Endometrial microvascular endothelial cells (primary cell): ENCODE results near the gene IRAK3. TPM values are rescaled to one million over a fixed set of nuclear protein-coding genes. Genes with fewer than 3 reads are reported as not detected.
"Not testable (repeated sequence)": the region's sequence is repeated elsewhere in the genome, so short reads cannot be mapped to it uniquely, and the experiment has no call there.

Experiments
- in situ Hi-C: cut with HindIII; loops from 2 replicates; pipeline ENCODE4 v1.10.0; 2017; ENCODE audit warnings: low sequenced_read_pairs, low pct_unique_long_range_greater_than_20kb; ENCODE audit errors: inconsistent ontology term
- total RNA-seq: library from RNA; depleted of rRNA; stranded (reverse); fragments of >200 nt; gene quantifications from one replicate; pipeline ENCODE4 v1.2.3, GENCODE V29; 2015; ENCODE audit errors: inconsistent ontology term

IRAK3 gene
- total RNA-seq, 1 donor from 2014 or later: 7.7 TPM

DNA sequence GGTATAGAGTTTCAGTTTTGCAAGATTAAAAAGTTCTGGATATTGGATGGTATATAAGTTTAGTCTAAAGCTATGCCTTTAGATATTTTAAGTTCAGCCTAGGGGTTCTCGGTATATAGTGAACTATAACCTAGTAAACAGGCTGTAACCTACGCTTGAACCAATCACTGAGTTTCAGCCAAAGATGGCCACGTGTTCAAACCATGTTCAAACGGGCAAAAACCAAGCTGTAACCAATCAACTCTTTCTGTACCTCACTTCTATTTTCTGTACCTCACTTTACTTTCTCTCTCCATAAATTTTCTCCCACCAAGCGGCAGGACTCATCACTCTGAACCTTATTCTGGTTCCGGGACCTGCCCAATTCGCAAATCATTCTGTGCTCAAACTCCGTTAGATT lies 20.6 kb upstream of the IRAK3 start:
- in situ Hi-C loops: no loop called here

- in situ Hi-C loops: no loop called here
Observed at GRCh38 chr12:66169221-66170170, 19.5 kb upstream of the IRAK3 start, which contains the start of gene TMBIM4. TSS of gene TMBIM4 (minus strand) at chr12:66169996. CDS start at chr12:66169951, 45 bp downstream.

DNA sequence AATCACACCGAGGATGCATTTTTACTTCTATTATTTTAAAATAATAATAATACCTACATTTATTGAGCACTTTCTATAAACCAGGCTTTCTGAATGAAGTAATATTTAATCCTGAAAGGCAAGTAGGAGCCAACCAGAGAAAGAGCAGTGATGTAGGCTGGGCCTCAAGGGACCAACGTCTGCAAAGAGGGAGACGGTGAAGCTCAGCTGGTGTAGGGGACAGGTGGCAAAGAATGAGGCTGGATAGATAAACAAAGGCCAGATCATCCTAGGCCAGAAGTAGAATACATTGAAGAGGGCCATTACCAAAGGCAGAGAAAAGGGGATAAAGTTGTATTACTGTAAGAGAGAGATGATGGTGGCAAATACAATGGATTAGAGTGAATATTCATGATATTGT lies 18.4 kb upstream of the IRAK3 start:
- in situ Hi-C loops: no loop called here

GRCh38 chr12:66174391-66175325 lies 14.4 kb upstream of the IRAK3 start:
- in situ Hi-C loops: not testable (repeated sequence)

GRCh38 chr12:66176105-66176900 lies 12.7 kb upstream of the IRAK3 start:
- in situ Hi-C loops: no loop called here

GRCh38 chr12:66182956-66183355 lies 6.1 kb upstream of the IRAK3 start:
- in situ Hi-C loops: no loop called here

- in situ Hi-C loops: not testable (repeated sequence)
Observed at GRCh38 chr12:66184822-66185221, 4.2 kb upstream of the IRAK3 start.

- in situ Hi-C loops: no loop called here
Observed at GRCh38 chr12:66187036-66187435, 2.0 kb upstream of the IRAK3 start.

DNA sequence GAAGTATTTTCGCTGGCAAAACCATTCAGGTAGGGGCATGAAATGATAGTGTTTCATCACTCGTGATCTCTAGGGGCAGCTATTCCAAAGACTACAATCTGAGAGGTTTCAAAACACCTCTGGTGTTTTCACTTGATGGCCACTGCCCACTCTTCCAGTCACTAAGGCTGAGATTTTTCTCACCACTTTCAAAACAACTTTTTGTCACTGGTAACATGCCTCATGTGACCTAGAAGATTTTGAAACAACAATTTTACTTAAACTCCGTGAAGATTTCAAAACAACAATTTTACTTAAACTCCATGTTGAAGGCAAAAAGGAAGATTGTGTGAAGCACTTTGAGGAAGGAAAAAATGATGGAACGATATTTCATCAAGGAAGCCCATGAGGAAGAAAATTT lies 1.2 kb upstream of the IRAK3 start:
- in situ Hi-C loops: no loop called here

DNA sequence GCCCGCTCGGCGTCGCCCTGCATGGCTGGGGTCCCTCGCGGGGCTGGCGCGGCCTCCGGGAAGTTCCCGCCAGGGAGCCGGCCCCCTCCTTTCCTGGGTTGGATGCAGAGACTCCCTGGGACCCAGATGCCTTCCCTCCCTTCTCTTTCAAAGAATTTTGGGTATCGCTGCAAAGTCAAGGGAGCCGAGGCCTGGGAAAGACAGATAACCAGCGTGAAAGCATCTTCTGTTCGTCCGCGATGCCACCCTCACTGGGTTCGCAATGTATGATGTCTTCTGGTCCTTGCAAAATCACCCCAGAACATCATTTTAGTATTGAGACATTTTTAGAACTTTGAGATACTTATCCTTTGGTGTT lies 451 bp downstream of the IRAK3 start:
- in situ Hi-C loops: no loop called here

GRCh38 chr12:66189889-66190288 lies 875 bp downstream of the IRAK3 start:
- in situ Hi-C loops: no loop called here

GRCh38 chr12:66190519-66191370 lies 1.7 kb downstream of the IRAK3 start:
- in situ Hi-C loops: no loop called here

GRCh38 chr12:66191547-66192126 lies 2.6 kb downstream of the IRAK3 start:
- in situ Hi-C loops: no loop called here

DNA sequence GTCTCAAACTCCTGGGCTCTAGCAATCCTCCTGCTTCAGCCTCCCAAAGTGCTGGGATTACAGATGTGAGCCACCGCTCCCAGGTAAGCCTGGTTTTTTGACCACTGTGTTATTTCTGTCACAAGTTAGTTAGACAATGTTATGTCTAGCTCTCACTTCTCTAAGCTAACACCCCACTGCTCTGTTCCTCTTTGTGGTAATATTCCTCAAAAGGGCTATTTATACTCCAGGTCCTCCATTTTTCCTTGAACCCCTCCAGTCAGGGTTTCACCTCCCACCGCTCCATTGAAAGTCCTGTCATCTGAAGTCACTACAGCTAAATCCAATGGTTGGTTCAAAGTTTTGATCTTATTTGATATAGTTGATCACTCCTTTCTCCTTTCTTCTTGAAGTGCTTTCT lies 5.1 kb downstream of the IRAK3 start:
- in situ Hi-C loops: no loop called here

DNA sequence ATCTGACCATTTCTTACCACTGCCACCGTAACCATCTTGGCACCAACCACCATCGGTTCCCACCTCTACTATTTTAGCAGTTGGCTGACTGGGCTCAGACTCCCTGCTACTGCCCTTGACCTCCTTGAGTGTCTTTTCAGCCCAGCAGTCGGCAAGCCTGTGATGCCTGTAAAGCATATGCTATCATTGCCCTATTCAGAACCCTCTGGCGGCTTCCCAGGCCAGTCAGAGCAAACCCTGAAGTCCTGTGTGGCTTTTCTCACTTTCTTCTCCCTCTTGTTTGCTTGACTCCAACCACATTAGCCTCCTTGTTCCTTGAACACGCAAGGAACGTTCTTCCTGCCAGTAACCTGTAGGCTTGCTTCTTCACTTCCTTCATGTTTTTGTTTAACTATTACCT lies 6.2 kb downstream of the IRAK3 start:
- in situ Hi-C loops: no loop called here

GRCh38 chr12:66196806-66197205 lies 7.8 kb downstream of the IRAK3 start:
- in situ Hi-C loops: no loop called here

- in situ Hi-C loops: no loop called here
Observed at GRCh38 chr12:66197495-66197921, 8.5 kb downstream of the IRAK3 start.

GRCh38 chr12:66199141-66199540 lies 10.1 kb downstream of the IRAK3 start:
- in situ Hi-C loops: no loop called here
